Measurements from ENCODE around the gene NFKB1. TPM values are rescaled to one million over a fixed set of nuclear protein-coding genes. Genes with fewer than 3 reads are reported as not detected.
"Not testable (repeated sequence)": the region's sequence is repeated elsewhere in the genome, so short reads cannot be mapped to it uniquely, and the experiment has no call there.

Gene NFKB1, protein sequence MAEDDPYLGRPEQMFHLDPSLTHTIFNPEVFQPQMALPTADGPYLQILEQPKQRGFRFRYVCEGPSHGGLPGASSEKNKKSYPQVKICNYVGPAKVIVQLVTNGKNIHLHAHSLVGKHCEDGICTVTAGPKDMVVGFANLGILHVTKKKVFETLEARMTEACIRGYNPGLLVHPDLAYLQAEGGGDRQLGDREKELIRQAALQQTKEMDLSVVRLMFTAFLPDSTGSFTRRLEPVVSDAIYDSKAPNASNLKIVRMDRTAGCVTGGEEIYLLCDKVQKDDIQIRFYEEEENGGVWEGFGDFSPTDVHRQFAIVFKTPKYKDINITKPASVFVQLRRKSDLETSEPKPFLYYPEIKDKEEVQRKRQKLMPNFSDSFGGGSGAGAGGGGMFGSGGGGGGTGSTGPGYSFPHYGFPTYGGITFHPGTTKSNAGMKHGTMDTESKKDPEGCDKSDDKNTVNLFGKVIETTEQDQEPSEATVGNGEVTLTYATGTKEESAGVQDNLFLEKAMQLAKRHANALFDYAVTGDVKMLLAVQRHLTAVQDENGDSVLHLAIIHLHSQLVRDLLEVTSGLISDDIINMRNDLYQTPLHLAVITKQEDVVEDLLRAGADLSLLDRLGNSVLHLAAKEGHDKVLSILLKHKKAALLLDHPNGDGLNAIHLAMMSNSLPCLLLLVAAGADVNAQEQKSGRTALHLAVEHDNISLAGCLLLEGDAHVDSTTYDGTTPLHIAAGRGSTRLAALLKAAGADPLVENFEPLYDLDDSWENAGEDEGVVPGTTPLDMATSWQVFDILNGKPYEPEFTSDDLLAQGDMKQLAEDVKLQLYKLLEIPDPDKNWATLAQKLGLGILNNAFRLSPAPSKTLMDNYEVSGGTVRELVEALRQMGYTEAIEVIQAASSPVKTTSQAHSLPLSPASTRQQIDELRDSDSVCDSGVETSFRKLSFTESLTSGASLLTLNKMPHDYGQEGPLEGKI
- polyA plus RNA-seq (2013, experiment 1 of 2; ENCODE audit: insufficient read length), result 20.7 TPM
- 19.4 TPM for polyA plus RNA-seq (2013, experiment 2 of 2; ENCODE audit: insufficient read length)

DNA sequence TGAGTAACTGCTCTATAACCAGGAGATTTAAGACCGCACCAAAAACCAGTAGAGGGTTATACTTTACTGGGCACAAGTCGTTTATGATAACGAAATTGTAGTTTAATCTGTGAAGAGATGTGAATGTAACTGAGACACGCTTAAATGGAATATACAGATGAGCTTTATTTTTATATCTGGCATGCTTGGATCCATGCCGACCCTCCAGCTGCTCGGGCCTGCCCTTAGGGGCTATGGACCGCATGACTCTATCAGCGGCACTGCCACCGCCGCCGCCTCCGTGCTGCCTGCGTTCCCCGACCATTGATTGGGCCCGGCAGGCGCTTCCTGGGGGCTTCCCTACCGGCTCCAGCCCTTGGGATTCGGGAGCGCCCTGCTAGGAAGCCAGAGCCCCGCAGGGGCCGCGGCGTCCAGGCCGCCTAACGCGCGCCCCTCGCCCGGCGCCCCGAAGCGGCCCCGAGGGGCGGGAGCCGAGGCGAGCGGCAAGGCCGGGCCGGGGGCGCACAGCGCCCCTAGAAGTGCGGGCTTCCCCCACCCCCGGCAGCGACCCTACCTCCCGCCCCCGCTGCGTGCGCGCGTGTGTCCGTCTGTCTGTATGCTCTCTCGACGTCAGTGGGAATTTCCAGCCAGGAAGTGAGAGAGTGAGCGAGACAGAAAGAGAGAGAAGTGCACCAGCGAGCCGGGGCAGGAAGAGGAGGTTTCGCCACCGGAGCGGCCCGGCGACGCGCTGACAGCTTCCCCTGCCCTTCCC, at the start of gene NFKB1:
Gene NFKB1 (plus strand): TSS at position 664 of the 751 bp plus-strand sequence. CDS start 24,160 bp downstream, outside the sequence.
- DNase-seq, result peak; percentile 80

DNA sequence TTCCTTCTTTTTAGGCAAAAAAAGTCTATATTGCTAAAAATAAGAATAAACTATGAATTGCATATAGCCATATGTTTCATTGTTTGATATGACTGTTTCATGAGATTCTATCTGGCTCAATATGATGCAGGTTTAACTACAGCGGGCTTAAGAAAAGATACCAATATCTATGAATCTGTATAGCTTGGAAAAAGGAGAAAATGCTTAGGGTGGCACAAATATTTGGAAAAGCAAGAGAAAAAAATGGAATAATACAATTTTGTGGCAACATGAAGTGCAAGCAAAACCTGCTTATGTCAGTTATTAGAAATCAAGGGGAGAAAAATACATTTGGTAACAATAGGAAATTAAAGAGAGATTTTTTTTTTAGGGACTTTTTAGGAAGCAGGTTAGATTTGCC, 48.3 kb upstream of the NFKB1 start:
- no peak for DNase-seq

DNA sequence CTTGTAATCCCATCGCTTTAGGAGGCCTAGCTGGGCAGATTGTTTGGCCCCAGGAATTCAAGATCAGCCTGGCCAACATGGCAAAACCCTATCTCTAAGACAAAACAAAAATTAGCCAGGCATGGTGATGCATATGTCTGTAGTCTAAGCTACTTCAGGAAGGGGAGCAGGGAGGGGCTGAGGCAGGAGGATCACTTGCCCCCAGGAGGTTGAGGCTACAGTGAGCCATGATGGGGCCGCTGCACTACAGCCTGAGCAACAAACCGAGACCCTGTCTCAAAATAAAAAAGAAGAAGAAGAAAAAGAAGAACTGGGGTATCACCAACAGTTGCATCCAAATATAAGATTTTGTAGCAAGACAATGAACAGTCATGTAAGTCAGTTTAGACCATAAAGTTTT, 47.3 kb upstream of the NFKB1 start:
- DNase-seq, result no peak

DNA sequence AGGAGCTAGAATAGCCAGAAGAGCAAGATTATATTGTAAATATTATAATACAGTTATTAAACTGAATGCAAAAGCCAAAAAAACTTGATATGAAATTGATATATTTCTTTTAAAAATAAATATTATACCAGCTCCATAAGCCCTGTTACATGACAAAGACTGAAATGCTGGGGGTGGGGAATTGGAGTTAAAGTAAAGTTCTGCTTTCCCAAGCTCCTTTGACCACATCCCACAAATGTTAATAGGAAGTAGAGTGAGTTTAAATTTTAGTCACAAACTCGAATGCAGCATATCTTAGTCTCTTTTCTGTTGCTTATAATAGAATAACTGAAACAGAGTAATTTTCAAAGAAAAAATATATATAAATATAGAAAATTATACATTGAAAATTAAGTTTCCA, 46.9 kb upstream of the NFKB1 start:
- no peak for DNase-seq

DNA sequence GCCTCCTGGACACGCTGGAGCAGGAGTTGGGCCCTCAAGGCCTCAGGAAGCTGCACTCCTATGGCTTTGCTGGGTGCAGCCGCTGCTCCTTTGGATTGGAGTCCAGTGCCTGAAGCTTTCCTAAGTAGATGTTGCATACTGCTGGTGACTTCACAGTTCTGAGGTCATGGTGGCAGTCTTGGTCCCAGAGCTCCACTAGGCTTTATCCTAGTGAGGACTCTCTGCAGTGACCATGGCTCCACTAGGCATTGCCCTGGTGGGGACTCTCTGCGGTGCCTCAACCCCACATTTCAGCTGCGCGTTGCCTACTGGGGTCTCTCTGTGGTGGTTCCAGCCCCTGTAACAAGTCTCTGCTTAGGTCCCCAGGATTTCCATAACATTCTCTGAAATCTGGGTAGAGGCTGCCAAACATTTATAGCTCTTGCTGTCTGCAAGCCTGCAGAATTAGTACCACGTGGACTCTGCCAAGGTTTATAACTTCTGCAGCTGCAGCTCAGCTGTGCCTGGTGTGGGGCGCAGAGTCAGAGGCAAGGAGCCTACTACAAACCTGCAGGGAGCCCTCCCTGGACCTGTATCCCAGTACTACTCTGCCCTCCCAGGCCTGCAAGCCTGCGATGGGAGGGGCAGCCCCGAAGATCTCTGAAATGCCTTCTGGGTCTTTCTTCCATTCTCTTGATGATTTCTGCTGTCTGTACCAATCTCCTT, 46.0 kb upstream of the NFKB1 start:
- no peak for DNase-seq

DNA sequence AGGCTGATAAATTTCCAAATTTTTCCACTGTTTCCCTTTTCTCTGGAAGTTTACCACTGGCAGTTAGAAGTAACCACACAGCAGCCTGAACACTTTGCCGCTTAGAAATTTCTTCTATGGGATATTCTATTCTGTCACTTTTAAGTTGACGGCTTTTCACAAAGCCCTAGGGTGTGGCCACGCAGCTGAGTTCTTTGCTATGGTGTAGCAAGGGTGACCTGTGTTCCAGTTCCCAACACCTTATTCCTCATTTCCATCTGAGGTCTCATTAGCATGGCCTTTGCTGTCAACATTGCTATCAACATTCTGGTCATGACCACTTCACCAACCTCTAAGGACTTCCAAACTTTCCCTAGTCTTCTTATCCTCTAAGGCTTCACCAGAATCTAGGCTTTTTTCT, 45.4 kb upstream of the NFKB1 start:
- DNase-seq, result no peak

DNA sequence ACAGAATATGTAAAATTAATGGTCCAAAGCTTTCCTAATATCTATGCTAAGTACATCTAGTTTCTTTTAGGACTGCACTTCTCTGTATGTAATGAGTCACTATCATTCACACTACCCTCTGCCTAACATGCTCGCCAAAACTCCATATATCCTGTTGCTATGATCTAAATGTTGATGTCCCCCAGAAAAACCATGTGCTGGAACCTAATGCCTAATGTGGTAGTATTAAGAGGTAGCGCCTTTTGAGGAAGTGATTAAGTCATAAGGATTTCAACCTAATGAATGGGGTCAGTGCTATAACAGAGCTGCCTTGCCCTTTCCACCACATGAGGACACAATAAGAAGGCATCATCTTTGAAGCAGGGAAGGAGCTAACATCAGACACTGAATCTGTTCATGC, 34.9 kb upstream of the NFKB1 start:
- DNase-seq, result peak; percentile 3

DNA sequence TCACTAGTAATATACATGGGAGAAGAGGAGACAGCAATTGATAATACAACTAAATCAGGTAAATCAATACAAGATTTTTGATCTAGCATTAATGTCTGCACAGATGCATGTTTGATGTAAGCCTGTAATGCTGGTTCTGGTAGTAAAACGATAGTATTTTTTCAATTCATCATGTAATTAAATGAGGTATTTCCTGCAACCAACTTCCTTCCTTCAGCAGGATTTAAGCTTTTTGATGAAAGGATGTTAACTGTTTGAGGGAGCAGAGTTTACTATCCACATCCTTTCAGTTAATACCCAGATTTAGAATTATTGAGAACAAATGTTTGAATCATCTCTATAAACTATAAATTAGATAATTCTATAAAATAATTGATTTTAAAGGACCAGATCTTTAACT, 31.4 kb upstream of the NFKB1 start:
- DNase-seq, result no peak

DNA sequence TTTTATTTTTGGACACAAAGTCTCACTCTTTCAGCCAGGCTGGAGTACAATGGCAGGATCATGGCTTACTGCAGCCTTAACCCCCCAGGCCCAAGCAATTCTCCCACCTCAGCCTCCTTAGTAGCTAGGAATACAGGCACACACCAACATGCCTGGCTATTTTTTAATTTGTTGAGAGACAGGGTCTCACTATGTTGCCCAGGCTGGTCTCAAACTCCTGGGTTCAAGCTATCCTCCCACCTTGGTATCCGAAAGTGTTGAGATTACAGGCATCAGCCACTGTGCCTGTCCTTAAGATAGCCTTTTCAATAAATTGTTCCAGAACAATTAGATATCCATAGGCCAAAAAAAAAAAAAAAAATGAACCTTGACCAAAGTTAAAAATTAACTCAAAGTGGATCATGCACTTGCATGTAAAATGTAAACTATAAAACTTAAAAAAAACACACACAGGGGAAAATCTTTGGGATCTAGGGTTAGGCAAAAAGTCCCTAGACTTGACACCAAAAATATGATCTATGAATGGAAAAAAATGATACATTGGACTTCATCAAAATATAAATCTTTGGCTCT, 28.6 kb upstream of the NFKB1 start:
- DNase-seq, result no peak

DNA sequence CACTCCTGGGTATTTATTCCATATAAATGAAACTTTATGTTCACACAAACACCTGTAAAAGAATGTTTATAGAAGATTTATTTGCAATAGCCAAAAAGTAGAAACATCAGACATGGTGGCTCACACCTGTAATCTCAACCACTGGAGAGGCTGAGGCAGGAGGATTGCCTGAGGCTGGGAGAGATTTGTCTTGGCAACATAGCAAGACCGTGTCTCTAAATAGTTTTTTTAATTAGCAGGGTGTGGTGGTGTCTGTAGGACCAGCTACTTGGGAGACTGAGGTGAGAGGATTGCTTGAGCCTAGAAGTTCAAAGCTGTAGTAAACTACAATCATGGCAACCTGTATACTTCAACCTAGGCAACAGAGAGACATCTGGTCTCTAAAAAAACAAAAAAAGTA, 27.7 kb upstream of the NFKB1 start:
- no peak for DNase-seq

DNA sequence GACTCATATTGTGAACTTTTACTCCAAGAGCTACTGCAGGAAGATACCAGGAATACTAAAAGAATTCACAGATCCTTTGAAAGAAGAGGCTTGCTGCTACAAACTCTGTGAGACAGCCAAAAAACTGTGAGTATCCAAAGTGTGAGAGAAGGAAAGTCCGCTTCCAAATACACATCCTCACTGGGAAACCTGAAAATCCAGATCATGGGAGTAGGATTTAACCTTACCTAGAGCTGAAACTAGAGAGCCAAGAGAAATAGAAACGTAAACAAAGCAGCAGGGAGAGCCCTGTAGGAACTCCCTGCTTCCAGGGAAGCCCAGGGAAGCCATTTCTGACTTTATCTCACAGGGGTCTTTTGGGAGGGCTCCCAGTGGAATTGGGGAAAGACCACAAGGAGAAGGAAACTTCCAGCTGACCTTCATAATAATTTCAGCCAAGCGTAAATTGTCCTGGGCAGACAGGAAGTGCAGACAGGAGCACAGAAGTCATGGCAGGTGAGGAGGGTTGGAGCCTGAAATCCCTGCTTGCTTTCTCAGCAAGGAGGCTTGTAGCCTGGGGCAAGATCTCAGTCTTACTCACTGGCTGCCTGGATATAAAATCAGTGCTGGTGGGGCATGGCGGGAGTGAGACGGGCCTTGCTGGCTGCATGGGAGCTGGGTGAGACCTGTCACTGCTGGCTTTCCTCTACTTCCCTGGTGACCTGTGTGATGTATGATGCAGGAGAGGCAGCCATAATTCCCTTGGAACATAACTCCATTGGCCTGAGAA, 26.2 kb upstream of the NFKB1 start:
- no peak for DNase-seq

DNA sequence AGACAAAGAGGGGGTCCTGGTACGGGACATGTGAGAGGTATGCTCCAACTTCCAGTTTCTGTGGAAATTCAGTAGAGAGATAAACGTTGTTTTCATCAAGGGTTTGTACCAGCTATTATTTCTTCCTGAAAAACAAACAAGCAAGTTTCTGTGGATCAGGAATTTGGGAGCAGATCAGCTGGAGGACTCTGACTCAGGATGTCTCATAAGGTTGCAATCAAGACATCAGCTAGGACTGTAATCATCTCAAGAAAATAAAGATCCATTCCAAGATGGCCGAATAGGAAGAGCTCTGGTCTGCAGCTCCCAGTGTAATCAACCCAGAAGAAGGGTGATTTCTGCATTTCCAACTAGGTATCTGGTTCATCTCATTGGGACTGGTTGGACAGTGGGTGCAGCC, 23.5 kb upstream of the NFKB1 start:
- DNase-seq, result peak; percentile 14

DNA sequence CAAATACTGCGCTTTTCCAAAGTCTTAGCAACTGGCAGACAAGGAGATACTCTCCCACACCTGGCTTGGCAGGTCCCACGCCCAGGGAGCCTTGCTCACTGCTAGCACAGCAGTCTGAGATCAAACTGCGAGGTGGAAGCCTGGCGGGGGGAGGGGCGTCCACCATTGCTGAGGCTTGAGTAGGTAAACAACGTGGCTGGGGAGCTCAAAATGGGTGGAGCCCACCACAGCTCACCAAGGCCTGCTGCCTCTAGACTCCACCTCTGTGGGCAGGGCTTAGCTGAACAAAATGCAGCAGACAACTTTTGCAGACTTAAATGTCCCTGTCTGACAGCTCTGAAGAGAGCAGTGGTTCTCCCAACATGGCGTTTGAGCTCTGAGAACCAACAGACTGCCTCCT, 23.0 kb upstream of the NFKB1 start:
- no peak for DNase-seq

DNA sequence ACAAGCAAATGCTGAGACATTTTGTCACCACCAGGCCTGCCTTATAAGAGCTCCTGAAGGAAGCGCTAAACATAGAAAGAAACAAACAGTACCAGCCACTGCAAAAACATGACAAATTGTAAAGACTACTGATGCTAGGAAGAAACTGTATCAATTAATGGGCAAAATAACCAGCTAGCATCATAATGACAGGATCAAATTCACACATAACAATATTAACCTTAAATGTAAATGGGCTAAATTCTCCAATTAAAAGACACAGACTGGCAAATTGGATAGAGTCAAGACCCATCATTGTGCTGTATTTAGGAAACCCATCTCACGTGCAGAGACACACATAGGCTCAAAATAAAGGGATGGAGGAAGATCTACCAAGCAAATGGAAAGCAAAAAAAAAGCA, 21.3 kb upstream of the NFKB1 start:
- not testable (repeated sequence) for DNase-seq

DNA sequence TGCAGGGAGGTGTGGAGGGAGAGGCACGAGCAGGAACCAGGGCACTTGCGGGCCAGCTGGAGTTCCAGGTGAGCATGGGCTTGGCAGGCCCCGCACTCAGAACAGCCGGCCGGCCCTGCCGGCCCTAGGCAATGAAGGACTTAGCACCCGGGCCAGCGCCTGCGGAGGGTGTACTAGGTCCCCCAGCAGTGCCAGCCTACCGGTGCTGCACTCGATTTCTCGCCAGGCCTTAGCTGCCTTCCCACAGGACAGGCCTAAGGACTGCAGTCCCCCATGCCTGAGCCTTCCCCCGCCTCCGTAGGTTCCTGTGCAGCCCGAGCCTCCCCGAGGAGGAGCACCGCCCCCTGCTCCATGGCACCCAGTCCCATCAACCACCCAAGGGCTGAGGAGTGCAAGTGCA, 18.0 kb upstream of the NFKB1 start:
- no peak for DNase-seq

DNA sequence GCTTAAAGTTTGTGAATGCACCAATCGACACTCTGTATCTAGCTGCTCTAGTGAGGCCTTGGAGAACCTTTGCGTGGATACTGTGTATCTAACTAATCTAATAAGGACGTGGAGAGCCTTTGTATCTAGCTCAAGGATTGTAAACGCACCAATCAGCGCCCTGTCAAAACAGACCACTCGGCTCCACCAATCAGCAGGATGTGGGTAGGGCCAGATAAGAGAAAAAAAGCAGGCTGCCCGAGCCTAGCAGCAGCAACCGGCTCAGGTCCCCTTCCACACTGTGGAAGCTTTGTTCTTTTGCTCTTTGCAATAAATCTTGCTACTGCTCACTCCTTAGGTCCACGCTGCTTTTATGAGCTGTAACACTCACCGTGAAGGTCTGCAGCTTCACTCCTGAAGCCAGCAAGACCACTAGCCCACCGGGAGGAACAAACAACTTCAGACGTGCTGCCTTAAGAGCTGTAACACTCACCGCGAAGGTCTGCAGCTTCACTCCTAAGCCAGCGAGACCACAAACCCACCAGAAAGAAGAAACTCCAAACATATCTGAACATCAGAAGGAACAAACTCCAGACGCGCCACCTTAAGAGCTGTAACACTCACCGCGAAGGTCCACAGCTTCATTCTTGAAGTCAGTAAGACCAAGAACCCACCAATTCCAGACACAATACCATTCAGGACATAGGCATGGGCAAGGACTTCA, 17.0 kb upstream of the NFKB1 start:
- not testable (repeated sequence) for DNase-seq

DNA sequence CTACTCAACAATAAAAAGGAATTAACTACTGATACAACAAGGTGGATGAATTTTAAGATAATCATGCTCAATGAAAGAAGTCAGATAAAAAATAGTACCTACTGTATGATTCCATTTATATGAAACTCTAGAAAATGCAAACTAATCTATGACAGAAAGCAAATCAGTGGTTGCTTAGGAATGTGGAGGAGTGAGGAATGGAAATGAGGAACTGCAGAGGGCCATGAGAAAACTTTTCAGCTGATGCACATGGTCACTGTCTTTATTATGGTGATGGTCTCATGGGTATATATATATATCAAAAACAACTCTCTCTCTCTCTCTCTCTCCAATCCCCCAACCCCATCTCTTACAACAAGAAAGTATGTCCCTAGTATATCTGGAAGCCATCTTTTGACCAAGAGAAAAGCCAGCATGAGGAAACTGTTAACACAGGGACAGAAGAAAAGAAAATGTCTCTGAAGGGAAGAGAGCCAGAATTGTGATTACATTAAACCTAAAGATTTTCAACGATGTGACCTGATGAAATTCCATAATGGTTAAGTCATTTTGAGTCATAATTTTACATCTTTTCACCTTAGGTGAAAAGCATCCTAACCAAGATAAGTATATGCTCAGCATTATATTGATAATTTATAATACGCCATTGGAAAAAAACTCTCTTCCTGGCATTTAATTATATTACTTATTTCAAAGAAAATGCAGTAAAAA, 8.5 kb upstream of the NFKB1 start:
- no peak for DNase-seq

DNA sequence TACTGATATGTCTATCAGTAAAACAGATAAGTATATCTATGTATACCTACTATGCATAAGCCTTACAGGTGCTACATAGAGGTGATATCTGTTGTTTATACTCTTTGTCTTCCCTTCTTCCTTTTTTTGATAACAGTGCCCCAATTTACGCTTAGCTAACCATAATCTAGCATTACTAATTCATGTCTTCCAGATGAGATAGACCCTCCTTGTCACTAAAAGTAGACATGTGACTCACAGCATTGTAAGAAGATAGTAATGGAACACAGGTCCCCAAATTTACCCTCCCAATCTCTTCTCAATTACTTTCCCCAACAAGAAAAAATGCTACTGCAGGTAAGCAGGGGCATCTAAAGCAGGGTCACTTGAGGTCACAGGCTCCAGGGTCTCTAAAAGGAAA, 7.9 kb upstream of the NFKB1 start:
- DNase-seq, result no peak

DNA sequence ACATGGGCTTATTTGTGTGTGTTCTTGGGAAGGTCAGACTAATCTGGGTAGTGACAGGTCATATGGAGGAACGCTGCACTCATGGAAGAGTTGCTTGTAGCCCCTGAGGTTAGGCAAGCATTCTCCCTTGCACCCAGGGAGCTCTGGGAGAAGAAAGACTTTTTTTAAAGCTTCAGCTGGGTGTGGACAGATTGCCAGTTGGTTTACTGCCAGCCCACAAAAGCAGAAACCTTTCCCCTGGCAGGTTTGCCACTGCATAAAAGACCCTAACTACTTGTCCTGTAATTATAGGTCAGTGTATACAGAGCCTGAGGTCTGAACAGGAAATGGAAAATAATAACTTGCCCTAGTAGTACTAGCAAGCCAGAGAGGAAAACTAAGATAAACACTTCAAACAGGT, 7.4 kb upstream of the NFKB1 start:
- DNase-seq, result no peak

DNA sequence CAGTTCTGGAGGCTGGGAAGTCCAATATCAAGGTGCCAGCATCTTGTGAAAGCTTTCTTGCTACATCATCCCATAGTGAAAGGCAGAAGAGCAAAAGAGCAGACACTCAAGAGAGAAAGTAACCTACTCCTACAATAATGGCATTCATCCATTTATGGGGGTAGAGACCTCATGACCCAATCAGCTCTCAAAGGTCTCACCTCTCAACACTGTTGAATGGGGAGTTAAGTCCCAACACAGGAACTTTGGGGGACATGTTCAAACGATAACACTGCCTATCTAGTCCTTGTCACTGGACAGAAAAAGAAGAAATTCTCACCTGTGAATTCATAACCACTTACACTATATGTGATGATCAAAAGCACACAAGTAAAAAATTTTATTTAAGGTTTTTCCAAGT, 6.6 kb upstream of the NFKB1 start:
- no peak for DNase-seq
